RKO (cell line): ENCODE measurements around the gene EFS.

Experiments
- DNase-seq: peaks from one replicate; pipeline ENCODE4 v3.0.0-alpha.2; 2016; ENCODE audit warnings: low spot score

EFS gene

DNA sequence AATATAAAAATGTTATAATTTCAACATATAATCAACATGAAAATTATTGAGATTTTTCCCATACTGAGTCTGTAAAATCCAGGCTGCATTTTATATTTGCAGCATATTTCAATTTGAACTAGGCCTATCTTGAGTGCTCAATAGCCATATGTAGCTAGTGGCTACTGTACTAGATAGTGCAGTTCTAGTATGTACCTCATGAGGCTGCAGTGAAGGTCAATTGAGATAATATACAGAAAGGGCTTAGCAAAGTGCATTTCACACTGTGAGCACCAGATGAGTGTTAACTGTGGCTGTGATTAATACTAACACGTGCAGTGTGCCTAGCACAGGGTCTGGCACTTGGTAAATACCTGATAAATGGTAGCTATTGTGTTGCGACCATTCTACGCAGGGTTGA lies 6.9 kb downstream of the EFS start:
- DNase-seq, result no peak

DNA sequence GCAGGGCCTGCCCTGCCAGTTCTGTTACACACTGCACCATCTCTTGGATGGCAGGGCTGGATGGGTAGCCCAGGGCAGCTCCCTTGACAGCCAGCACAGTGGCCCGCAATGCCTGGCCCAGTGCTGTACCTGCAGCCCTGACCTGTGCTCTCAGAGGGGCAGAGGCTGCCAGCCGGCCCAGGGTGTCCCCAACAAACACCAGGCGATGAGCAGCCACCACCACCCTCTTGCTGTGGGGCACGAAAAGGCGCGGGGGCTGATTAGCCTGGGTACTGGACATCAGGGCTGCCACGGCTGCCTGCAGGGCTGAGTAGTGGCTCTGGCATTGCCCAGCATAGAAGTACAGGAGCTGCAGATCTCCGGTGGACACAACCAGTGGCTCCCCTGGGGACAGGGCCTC lies 7.7 kb downstream of the EFS start:
- DNase-seq, result no peak

GRCh38 chr14:23356662-23357061 lies 8.3 kb downstream of the EFS start:
- DNase-seq, result no peak

- DNase-seq, result no peak
Measured at GRCh38 chr14:23355871-23356435, 9.0 kb downstream of the EFS start.

- DNase-seq, result no peak
Measured at GRCh38 chr14:23354990-23355389, 10.0 kb downstream of the EFS start.

GRCh38 chr14:23353433-23353780 lies 11.6 kb downstream of the EFS start:
- no peak for DNase-seq

- no peak for DNase-seq
Measured at GRCh38 chr14:23352506-23353432, 12.2 kb downstream of the EFS start, which contains the start of gene SLC22A17. Gene SLC22A17 (minus strand): TSS chr14:23352887.

GRCh38 chr14:23351681-23352505 lies 13.1 kb downstream of the EFS start:
- no peak for DNase-seq

GRCh38 chr14:23349156-23349845 lies 15.7 kb downstream of the EFS start:
- no peak for DNase-seq

GRCh38 chr14:23348297-23348655 lies 16.7 kb downstream of the EFS start:
- no peak for DNase-seq

- DNase-seq, result no peak
Measured at GRCh38 chr14:23347406-23348296, 17.3 kb downstream of the EFS start.

DNA sequence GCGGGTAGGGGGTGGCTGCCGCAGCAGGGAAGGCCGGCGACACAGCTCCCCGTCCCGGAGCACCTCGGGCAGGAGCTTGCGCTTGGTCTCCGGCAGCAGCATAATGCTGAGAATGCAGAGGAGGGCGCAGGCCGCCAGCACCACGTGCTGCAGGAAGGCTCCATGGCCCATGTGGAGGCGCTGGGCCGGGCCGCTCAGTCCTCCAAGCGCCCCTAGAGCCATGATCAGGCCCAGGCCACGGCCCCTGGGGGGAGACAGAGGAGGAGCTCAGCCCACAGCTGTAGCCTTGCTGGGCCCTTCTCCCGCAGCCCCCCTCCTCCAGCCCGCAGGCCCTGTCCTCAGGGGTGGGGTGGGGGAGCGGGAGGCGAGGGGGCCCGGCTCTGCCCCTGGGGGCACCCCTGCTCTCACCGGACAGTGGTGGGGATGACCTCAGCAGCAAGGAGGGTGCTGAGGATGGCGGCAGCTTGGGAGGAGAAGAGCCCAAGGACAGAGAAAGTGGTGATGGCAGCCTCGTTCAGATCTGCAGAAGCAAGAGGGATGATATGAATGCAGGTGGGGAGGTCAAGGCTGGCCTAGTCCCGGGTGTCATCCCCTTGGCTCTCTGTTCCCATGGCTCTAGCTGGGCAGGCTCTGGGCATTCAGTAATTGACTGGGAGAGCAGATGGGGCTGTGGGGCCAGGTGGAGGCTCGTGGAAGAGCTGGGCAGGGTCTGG lies 18.1 kb downstream of the EFS start:
- DNase-seq, result no peak

GRCh38 chr14:23345987-23346692 lies 18.8 kb downstream of the EFS start:
- DNase-seq, result no peak

DNA sequence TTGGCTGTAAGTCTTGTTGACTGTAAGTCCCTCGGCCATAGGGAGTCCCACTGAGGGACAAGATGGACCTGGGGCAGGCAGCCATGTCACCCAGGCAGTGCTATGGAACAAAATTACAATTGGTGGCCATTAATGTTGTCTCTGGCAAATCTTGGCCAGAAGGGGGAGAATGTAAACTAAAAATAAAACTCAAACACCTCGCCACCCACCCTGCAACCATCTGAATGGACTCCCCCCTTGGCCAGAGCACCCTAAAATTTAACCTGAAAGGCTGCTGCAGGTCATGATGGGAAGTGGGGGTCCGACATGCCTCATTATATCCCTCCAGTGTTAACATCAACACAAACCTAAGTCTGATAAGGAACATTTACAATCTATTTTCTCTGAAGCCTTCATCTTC lies 20.5 kb downstream of the EFS start:
- DNase-seq, result no peak

DNA sequence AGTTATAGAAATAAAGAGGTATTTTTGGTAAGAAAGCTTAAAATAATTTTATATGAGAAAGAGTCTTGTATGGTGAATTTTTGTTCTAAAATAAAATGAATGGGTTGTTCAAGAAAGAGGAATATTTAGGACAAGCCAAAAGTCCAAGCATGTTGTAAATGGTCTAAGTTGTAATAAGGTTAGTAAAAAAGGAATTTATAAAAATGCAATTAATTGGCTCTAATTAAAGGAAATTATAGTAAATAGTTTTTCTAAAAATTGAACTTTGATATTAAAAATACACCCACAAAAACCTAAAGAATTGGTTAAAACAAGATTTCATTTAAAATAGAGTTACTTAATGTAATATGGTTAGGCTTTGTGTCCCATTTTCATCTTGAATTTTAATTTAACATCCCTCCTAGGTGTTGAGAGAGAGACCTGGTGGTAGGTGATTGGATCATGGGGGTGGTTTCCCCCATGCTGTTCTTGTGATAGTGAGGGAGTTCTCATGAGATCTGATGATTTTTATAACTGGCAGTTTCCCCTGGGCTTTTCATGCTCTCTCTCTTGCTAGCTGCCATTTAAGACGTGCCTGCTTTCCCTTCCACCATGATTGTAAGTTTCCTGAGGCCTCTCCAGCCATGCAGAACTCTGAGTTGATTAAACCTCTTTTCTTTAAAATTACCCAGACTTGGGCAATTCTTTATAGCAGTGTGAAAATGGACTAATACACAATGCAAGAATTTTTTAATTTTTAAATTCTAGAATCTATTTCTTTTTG lies 25.3 kb downstream of the EFS start:
- no peak for DNase-seq

DNA sequence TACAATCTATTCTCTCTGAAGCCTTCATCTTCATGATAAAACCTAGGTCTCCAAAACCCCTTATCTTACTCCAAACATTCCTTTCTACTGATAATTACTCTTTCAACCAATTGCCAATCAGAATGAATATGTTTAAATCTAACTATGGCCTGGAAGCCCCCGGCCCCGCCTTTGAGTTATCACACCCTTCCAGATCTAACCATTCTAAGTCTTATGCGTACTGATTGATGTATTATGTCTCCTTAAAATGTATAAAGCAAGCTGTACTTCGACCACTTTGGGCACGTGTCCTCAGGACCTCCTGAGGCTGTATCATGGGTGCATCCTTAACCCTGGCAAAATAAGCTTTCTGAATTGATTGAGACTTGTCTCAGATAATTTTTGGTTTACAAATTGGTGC lies 29.3 kb downstream of the EFS start:
- DNase-seq, result no peak

- peak; percentile 74 for DNase-seq
Measured at GRCh38 chr14:23327947-23328744, 36.8 kb downstream of the EFS start.
